ENCODE measurements around the gene RIN2.

RIN2 gene

DNA sequence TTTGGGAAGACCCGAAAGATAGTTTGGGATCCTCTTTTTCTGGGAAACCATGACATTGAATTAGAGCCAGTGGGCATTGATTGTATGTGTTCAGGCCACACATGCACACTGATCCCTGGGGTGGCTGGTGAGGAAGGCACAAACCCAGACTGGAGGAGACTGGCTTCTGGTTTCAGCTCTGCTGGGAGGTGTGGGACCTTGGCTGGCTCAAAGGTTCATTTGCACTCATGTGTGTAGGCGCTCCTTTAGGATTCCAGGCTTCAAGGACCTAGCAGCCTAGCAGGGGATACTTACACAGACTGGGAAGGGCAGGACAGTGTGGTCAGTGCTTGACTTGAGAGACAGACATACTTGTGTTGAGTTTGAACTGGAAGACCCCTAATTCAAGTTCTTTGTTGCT, 7.2 kb downstream of the RIN2 start:
- no peak for DNase-seq (ENCODE audit: extremely low spot score)
- TF ChIP-seq, protein P1, sequence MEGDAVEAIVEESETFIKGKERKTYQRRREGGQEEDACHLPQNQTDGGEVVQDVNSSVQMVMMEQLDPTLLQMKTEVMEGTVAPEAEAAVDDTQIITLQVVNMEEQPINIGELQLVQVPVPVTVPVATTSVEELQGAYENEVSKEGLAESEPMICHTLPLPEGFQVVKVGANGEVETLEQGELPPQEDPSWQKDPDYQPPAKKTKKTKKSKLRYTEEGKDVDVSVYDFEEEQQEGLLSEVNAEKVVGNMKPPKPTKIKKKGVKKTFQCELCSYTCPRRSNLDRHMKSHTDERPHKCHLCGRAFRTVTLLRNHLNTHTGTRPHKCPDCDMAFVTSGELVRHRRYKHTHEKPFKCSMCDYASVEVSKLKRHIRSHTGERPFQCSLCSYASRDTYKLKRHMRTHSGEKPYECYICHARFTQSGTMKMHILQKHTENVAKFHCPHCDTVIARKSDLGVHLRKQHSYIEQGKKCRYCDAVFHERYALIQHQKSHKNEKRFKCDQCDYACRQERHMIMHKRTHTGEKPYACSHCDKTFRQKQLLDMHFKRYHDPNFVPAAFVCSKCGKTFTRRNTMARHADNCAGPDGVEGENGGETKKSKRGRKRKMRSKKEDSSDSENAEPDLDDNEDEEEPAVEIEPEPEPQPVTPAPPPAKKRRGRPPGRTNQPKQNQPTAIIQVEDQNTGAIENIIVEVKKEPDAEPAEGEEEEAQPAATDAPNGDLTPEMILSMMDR (IDR thresholded peaks at IDR 0.05; ENCODE audit: control extremely low read depth, extremely low read depth, low read depth, missing control alignments) = no peak
- ChIA-PET CTCF (no interaction called here), POLR2A (no interaction called here)

DNA sequence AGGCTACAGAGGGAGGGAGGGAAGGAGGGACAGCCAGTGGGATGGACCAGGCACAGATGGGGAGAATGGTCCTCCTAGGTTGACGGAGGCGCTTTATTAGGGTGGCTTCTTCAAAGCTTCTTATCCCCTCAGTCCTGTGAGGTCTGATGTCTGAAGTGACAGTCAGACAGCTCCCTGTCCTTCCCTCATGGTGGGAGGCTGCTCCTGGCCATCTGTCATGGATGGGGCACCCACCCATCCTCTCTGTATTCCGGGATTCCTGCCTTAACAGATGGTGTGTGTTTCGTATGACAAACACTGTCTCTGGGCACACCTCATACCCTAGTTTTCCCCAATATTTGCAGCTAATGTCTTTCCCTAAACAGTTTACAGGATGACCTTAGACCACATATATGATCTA, 7.9 kb downstream of the RIN2 start:
- TF ChIP-seq, protein P1 (IDR thresholded peaks at IDR 0.05; ENCODE audit: control extremely low read depth, extremely low read depth, low read depth, missing control alignments) = no peak
- DNase-seq (ENCODE audit: extremely low spot score) = no peak
- POLR2A ChIA-PET = no interaction called here
- CTCF ChIA-PET = no interaction called here

DNA sequence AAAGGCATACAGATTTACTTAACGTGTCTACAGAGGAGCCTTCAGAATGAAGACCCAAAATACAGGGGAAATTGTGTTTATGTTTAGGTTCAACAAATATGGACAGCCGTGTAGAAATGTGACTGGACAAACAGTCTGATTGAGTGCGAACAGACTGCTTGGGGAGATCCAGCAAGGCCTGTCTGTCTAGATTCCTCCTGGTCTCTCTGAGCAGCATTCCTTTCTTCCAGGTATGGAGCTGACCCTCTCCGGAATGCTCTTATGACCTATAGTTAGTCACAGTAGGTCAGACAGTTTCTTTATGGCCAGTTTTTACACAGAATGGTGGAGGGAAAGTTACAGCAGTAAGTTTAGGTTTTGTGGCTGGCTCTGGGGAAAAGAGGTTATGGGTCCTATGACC, 9.0 kb downstream of the RIN2 start:
- POLR2A ChIA-PET = no interaction called here
- DNase-seq (ENCODE audit: extremely low spot score) = no peak
- CTCF ChIA-PET = interaction anchor here (1.2 kb wide), 1 partner anchor 18 kb away, joined by 3 read pairs; no protein-coding TSS in a partner anchor
- TF ChIP-seq, protein P1 (IDR thresholded peaks at IDR 0.05; ENCODE audit: control extremely low read depth, extremely low read depth, low read depth, missing control alignments) = no peak

DNA sequence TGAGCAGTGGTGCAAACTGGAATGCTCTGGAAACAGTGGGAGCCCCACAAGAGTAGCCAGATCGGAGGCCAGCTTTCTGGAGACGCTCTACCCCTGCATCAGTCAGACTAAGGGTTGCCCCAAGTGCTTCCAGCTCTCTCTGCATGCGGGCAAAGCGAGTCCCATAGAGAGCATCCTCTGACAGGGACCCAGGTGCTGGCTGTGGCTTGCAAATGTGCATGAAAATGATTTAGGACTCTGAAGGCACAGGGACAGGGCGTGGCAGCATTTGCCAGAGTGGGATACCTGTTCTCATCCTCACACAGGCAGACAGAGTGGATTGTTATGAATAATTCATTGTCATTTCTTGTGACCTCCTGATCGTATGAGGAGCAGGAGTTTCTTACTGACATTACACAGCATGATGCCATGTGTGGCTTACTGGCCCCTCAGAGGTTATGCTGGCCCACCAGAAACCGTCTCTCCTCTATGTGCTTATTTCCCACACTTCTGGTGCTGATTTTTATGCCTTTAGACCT, 10.3 kb downstream of the RIN2 start:
- POLR2A ChIA-PET = no interaction called here
- CTCF ChIA-PET = no interaction called here
- TF ChIP-seq, protein P1 (IDR thresholded peaks at IDR 0.05; ENCODE audit: control extremely low read depth, extremely low read depth, low read depth, missing control alignments) = no peak
- no peak for DNase-seq (ENCODE audit: extremely low spot score)

DNA sequence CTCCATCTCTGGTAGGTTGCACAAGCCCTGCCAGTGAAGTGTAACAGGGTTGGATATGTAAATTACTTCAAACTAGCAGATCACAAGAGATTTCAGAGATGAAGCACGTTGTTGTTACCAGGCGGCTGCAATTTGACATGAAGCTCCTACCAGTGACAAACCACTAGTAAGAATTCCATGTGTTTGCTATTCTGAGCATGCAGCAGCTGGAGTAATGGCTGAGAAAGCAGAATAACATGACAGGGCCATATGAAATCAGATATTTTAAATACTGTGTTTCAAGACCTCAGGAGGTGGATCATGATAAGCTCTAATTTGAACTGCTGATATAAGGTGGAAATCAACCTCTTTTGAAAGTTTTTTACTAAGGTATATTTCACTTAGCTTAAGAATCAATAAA, 11.4 kb downstream of the RIN2 start:
- ChIA-PET CTCF (interaction anchor here (1.1 to 1.8 kb wide), 2 partner anchors 11 to 248 kb away, joined by 3 to 11 read pairs; partner anchors contain the start of gene NAA20), POLR2A (no interaction called here)
- no peak for DNase-seq (ENCODE audit: extremely low spot score)
- TF ChIP-seq, protein P1 (IDR thresholded peaks at IDR 0.05; ENCODE audit: control extremely low read depth, extremely low read depth, low read depth, missing control alignments) = no peak

DNA sequence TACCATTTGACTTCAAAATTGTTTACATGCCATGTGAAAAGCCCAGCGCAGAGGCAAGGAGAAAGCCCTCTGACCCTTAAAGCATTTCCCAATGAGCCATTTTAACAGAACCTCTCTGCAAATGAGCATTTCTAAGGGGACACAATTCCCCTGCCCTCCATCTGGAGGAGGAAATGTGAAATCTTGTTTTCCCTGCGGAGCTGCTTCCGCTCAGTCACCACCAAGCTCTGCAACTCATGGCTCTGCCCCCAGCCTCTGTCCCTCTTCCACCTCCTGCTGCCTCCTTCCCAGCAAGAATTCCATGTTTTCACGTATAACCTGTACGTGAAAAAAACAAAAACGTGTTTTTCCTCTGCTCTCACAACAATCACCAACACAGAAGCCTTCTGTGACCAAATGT, 12.3 kb downstream of the RIN2 start:
- CTCF ChIA-PET = interaction anchor here (1.7 to 1.8 kb wide), 3 partner anchors 10 to 50 kb away, joined by 4 to 11 read pairs (median 5); no protein-coding TSS in a partner anchor
- no peak for DNase-seq (ENCODE audit: extremely low spot score)
- TF ChIP-seq, protein P1 (IDR thresholded peaks at IDR 0.05; ENCODE audit: control extremely low read depth, extremely low read depth, low read depth, missing control alignments) = no peak
- POLR2A ChIA-PET = no interaction called here

Measured in GM10248 (cell line).